ENCODE measurements around the gene SPTBN1. TPM values are rescaled to one million over a fixed set of nuclear protein-coding genes. Genes with fewer than 3 reads are reported as not detected.
A peak's percentile ranks its signal among the peaks of the same experiment; 100 is the strongest.

SPTBN1 gene
- total and polyA plus RNA-seq, 9 of the 15 experiments (the other 6 are each of a cell fraction or from before 2014, with no cell fraction given): 8.9 to 66.8 (median 31.4) TPM

DNA sequence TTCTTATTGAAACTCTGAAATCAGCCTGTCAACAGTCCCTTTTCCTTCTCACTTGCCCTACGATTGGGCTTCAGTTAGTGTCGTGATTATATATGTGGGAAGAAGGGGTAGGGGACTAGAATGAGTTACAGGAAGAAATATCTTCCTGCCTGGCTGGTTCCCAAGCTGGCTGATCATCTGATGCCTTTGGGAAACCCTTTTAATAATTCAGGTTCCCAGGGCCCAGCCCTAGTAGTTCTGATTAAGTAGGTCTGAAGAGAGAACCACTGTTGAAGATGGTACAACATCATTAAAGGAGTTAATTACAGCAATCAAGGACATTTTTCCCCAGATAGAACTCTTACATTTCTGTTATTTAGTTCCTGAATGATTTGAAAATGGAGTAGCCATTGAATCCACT, 157.3 kb downstream of the SPTBN1 start:
- FAIRE-seq: no peak
- TF ChIP-seq POLR2G (IDR thresholded peaks at IDR 0.05; ENCODE audit: low read depth, low read length): no peak
- no peak for TF ChIP-seq ESRRA (IDR thresholded peaks at IDR 0.05; ENCODE audit: borderline replicate concordance, low read depth)
- BruUV-seq (replicated peaks): no TSS peak
- peaks cover 38% of the 10 kb centered on the region for H3K36me3 ChIP-seq (ENCODE audit: control insufficient read depth, insufficient read depth, low read length)
- in situ Hi-C loops (cut with MboI): no loop called here
- peaks cover 10% of the 10 kb centered on the region; the same call in 1 of the 3 replicates for H3K79me2 ChIP-seq (ENCODE audit: control insufficient read depth, insufficient read depth, low read length)
- no peaks in the 10 kb centered on the region for H3K9me1 ChIP-seq (ENCODE audit: control insufficient read depth, insufficient read depth, low read length)
- CTCF ChIA-PET (ENCODE audit: low intra/inter-chr PET ratio): no interaction called here
- H3K4me2 ChIP-seq (ENCODE audit: insufficient read depth, low read length): no peak overlapping the region
- DNase-seq (ENCODE audit: extremely low read depth in 1 of 4, low spot score in 3 of 4): no peak
- H3K27me3 ChIP-seq (ENCODE audit: control insufficient read depth in 2 of 2, insufficient read depth in 2 of 2, low read length in 2 of 2): no peaks in the 10 kb centered on the region
- POLR2A ChIA-PET: interaction anchor here (0.7 kb wide), 1 partner anchor 8 kb away, joined by 3 read pairs; no protein-coding TSS in a partner anchor
- no peak for ATAC-seq
- H3K9ac ChIP-seq (ENCODE audit: insufficient read depth in 1 of 2, low read depth in 2 of 2, low read length in 2 of 2): no peak overlapping the region
- H2AFZ ChIP-seq (ENCODE audit: low read depth, low read length): no peak overlapping the region
- WGBS (ENCODE audit: insufficient coverage, low coverage, missing lambda C conversion rate): 77% methylated on average over 2 of the region's 2 CpGs
- H3K4me3 ChIP-seq: no peak overlapping the region
- intact Hi-C loops (cut with micrococcal nuclease): no loop called here
- no peaks in the 10 kb centered on the region for H4K20me1 ChIP-seq (replicated peaks; ENCODE audit: control insufficient read depth, insufficient read depth, low read length)
- no peak overlapping the region for H3K27ac ChIP-seq (ENCODE audit: extremely low read depth, low read depth, low read length)
- H3K9me3 ChIP-seq (replicated peaks; ENCODE audit: control insufficient read depth, insufficient read depth, low read depth, low read length): no peaks in the 10 kb centered on the region
- peaks cover 0 to 8% of the 10 kb centered on the region in 2 experiments; a peak in 1 of 5 replicates for H3K4me1 ChIP-seq (replicated peaks in 1 of 2; ENCODE audit: control insufficient read depth in 2 of 2, insufficient read depth in 2 of 2, low read length in 2 of 2)

DNA sequence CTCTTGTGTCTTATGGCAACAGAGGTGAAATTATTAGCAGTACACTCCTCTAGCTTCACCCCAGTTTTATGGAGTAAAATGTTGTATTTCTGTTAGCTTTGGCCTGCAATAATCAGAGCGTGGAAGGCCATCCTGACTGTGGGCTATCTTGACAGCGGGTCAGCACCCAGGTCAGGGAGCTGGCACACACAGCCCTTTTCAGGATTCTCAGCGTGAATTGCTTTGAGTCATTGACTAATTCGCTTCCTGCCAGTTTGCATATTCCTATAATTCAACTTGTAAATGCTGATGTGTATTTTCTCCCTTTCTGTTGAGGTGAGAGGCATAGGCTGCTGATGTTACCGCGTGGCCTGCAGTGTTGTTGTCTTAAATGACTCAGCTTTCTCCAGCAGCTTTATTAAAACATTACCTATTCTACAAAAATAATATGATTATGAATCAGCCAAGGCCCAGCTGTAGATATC, 157.7 kb downstream of the SPTBN1 start:
- Histone ChIP-seq H3K9me3 (replicated peaks; ENCODE audit: control insufficient read depth, insufficient read depth, low read depth, low read length) (no peaks in the 10 kb centered on the region), H2AFZ (ENCODE audit: low read depth, low read length) (0 out of 2 replicates have a peak overlapping the region, but pooled peaks have one; percentile 21), H3K4me2 (ENCODE audit: insufficient read depth, low read length) (no peak overlapping the region), H4K20me1 (replicated peaks; ENCODE audit: control insufficient read depth, insufficient read depth, low read length) (no peaks in the 10 kb centered on the region), H3K4me3 (no peak overlapping the region), H3K9me1 (ENCODE audit: control insufficient read depth, insufficient read depth, low read length) (no peaks in the 10 kb centered on the region), H3K27me3 (ENCODE audit: control insufficient read depth in 2 of 2, insufficient read depth in 2 of 2, low read length in 2 of 2) (no peaks in the 10 kb centered on the region), H3K4me1 (replicated peaks in 1 of 2; ENCODE audit: control insufficient read depth in 2 of 2, insufficient read depth in 2 of 2, low read length in 2 of 2) (peaks cover 0 to 10% of the 10 kb centered on the region in 2 experiments; a peak in 1 of 5 replicates), H3K36me3 (ENCODE audit: control insufficient read depth, insufficient read depth, low read length) (peaks cover 42% of the 10 kb centered on the region), H3K79me2 (ENCODE audit: control insufficient read depth, insufficient read depth, low read length) (0 out of 3 replicates have a peak, but pooled peaks cover 9% of the 10 kb centered on the region), H3K9ac (ENCODE audit: insufficient read depth in 1 of 2, low read depth in 2 of 2, low read length in 2 of 2) (no peak overlapping the region; a peak in 1 of 4 replicates), H3K27ac (ENCODE audit: extremely low read depth, low read depth, low read length) (no peak overlapping the region)
- ChIA-PET POLR2A (interaction anchor here (0.7 to 1.0 kb wide), 3 partner anchors 8 to 14 kb away, joined by 3 read pairs; no protein-coding TSS in a partner anchor), CTCF (ENCODE audit: low intra/inter-chr PET ratio) (no interaction called here)
- FAIRE-seq (no peak), DNase-seq (ENCODE audit: extremely low read depth in 1 of 4, low spot score in 3 of 4) (no peak), ATAC-seq (no peak)
- BruUV-seq (replicated peaks): no TSS peak
- in situ Hi-C loops (cut with MboI): no loop called here
- intact Hi-C loops (cut with micrococcal nuclease): no loop called here
- 65% methylated on average over 6 of the region's 6 CpGs for WGBS (ENCODE audit: insufficient coverage, low coverage, missing lambda C conversion rate)
- TF ChIP-seq, protein P1, sequence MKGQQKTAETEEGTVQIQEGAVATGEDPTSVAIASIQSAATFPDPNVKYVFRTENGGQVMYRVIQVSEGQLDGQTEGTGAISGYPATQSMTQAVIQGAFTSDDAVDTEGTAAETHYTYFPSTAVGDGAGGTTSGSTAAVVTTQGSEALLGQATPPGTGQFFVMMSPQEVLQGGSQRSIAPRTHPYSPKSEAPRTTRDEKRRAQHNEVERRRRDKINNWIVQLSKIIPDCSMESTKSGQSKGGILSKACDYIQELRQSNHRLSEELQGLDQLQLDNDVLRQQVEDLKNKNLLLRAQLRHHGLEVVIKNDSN (CRISPR knock-in tag; IDR thresholded peaks at IDR 0.05): no peak
- TF ChIP-seq C11orf30 (IDR thresholded peaks at IDR 0.05; ENCODE audit: low read depth): peak; percentile 63
- peak; percentile 46; the same call in 1 of the 2 replicates for TF ChIP-seq MAFG (tag; conservative IDR thresholded peaks at IDR 0.05)
- peak; percentile 49; the same call in 1 of the 2 replicates for TF ChIP-seq NFE2 (IDR thresholded peaks at IDR 0.05; ENCODE audit: low read depth)
- TF ChIP-seq MAFF (IDR thresholded peaks at IDR 0.05; ENCODE audit: low read length): peak; percentile 33; the same call in 1 of the 2 replicates
- TF ChIP-seq MAFK (IDR thresholded peaks at IDR 0.05; ENCODE audit: low read length): peak; percentile 32
- TF ChIP-seq, protein P2, sequence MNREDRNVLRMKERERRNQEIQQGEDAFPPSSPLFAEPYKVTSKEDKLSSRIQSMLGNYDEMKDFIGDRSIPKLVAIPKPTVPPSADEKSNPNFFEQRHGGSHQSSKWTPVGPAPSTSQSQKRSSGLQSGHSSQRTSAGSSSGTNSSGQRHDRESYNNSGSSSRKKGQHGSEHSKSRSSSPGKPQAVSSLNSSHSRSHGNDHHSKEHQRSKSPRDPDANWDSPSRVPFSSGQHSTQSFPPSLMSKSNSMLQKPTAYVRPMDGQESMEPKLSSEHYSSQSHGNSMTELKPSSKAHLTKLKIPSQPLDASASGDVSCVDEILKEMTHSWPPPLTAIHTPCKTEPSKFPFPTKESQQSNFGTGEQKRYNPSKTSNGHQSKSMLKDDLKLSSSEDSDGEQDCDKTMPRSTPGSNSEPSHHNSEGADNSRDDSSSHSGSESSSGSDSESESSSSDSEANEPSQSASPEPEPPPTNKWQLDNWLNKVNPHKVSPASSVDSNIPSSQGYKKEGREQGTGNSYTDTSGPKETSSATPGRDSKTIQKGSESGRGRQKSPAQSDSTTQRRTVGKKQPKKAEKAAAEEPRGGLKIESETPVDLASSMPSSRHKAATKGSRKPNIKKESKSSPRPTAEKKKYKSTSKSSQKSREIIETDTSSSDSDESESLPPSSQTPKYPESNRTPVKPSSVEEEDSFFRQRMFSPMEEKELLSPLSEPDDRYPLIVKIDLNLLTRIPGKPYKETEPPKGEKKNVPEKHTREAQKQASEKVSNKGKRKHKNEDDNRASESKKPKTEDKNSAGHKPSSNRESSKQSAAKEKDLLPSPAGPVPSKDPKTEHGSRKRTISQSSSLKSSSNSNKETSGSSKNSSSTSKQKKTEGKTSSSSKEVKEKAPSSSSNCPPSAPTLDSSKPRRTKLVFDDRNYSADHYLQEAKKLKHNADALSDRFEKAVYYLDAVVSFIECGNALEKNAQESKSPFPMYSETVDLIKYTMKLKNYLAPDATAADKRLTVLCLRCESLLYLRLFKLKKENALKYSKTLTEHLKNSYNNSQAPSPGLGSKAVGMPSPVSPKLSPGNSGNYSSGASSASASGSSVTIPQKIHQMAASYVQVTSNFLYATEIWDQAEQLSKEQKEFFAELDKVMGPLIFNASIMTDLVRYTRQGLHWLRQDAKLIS (CRISPR knock-in tag; IDR thresholded peaks at IDR 0.05): no peak
- TF ChIP-seq ETV6 (IDR thresholded peaks at IDR 0.05; ENCODE audit: borderline replicate concordance in 1 of 2, low read depth in 2 of 2, low read length in 1 of 2): no peak
- no peak for TF ChIP-seq ETV6 (CRISPR knock-in tag; IDR thresholded peaks at IDR 0.05; ENCODE audit: borderline replicate concordance)
- peak; percentile 69 for TF ChIP-seq ZNF316 (IDR thresholded peaks at IDR 0.05)

All from K562 (cell line).